K562 (cell line): Measurements from ENCODE around the gene IZUMO4. TPM values are rescaled to one million over a fixed set of nuclear protein-coding genes. Genes with fewer than 3 reads are reported as not detected.

Source experiments
- ARID2 ChIP-seq: fragments of 450-650 bp; IDR thresholded peaks from 2 replicates; pipeline ENCODE4 v1.6.1; 2017; ENCODE audit warnings: antibody characterized with exemption, mild to moderate bottlenecking
- CC2D1A ChIP-seq: fragments of 450-650 bp; IDR thresholded peaks from 2 replicates; pipeline ENCODE4 v1.6.1; 2017; ENCODE audit warnings: mild to moderate bottlenecking
- GTF2F1 ChIP-seq: IDR thresholded peaks from 2 replicates; pipeline ENCODE4 v1.6.1; 2011; ENCODE audit warnings: low read depth, low read length, improper control_type of control experiment
- MGA ChIP-seq: fragments of 450-650 bp; IDR thresholded peaks from 2 replicates; pipeline ENCODE4 v1.6.1; 2016; ENCODE audit warnings: mild to moderate bottlenecking, moderate library complexity
- NR2F6 ChIP-seq: fragments of 450-650 bp; formaldehyde crosslinking; IDR thresholded peaks from 2 replicates; pipeline ENCODE4 v1.4.0; 2020; ENCODE audit warnings: mild to moderate bottlenecking
- PTRF ChIP-seq: fragments of 450-650 bp; IDR thresholded peaks from 2 replicates; pipeline ENCODE4 v1.6.1; 2016; ENCODE audit warnings: mild to moderate bottlenecking, missing genetic modification characterization, missing compliant biosample characterization
- RFX5 ChIP-seq: IDR thresholded peaks from 2 replicates; pipeline ENCODE4 v1.6.1; 2011; ENCODE audit warnings: low read depth, mild to moderate bottlenecking, improper control_type of control experiment, low read length
- ZNF184 ChIP-seq: sonication (generic); formaldehyde crosslinking; IDR thresholded peaks from 2 replicates; pipeline ENCODE4 v1.5.0; 2020; ENCODE audit warnings: missing genetic modification reagents
- polyA plus RNA-seq, 8 experiments: library from polyadenylated mRNA; depleted of rRNA in 4 of 8; stranded (reverse) in 5 of 8; unstranded in 3 of 8; fragments of >200 nt; fragmentation: Nextera tagmentation in 2 of 8; fragmentation: Illumina TruSeq in 1 of 8; extraction: Ambion mirVana in 2 of 8; extraction: Trizol in 1 of 8; gene quantifications; 2 replicates each; pipeline versions ENCODE4 v1.2.1 to v1.2.3, GENCODE V29; 2011 to 2014; ENCODE audit warnings: inconsistent platforms in 1 of 8, missing spikeins in 1 of 8
- total RNA-seq, 7 experiments: library from RNA; depleted of rRNA in 6 of 7; stranded (reverse); fragments of >200 nt in 6 of 7; fragmentation: Illumina TruSeq in 2 of 7; extraction: Trizol in 2 of 7; gene quantifications; 2 replicates each; pipeline versions ENCODE4 v1.2.1 to v1.2.3, GENCODE V29; 2011 to 2021; ENCODE audit warnings: low replicate concordance in 1 of 7

Gene IZUMO4
- total and polyA plus RNA-seq, 9 of the 15 experiments (the other 6 are each of a cell fraction or from before 2014, with no cell fraction given) = 0.07 to 3.9 (median 1.2) TPM

- TF ChIP-seq MGA = no peak
- TF ChIP-seq PTRF (tag) = no peak
- no peak for TF ChIP-seq NR2F6 (CRISPR knock-in tag)
- no peak for TF ChIP-seq ZNF184 (CRISPR knock-in tag)
- no peak for TF ChIP-seq RFX5
- TF ChIP-seq GTF2F1 = no peak
- TF ChIP-seq CC2D1A = no peak
- TF ChIP-seq ARID2 = no peak
Measured at GRCh38 chr19:2077398-2077797, 19.3 kb upstream of the IZUMO4 start (continued).
